GM18502 (cell line): ENCODE measurements around the gene REPIN1.
"Not testable (repeated sequence)": the region's sequence is repeated elsewhere in the genome, so short reads cannot be mapped to it uniquely, and the experiment has no call there.

Experiments
- ATAC-seq: cut with Tn5 transposase; IDR thresholded peaks from one replicate; pipeline ENCODE4 v1.9.1; 2021; ENCODE audit warnings: mild to moderate bottlenecking; ENCODE audit not compliant: unreplicated experiment, poor library complexity

REPIN1 gene

GRCh38 chr7:150374472-150374871 is 5.8 kb downstream of the REPIN1 start:
- no peak for ATAC-seq

- ATAC-seq = no peak
Measured at GRCh38 chr7:150375662-150376521, 7.3 kb downstream of the REPIN1 start.

GRCh38 chr7:150376560-150376959 is 7.9 kb downstream of the REPIN1 start:
- ATAC-seq = no peak

GRCh38 chr7:150377196-150377595 is 8.6 kb downstream of the REPIN1 start:
- ATAC-seq = no peak

GRCh38 chr7:150377635-150378034 is 9.0 kb downstream of the REPIN1 start:
- no peak for ATAC-seq

- ATAC-seq = no peak
Measured at GRCh38 chr7:150378115-150378852, 9.7 kb downstream of the REPIN1 start.

- ATAC-seq = peak; percentile 79
Measured at GRCh38 chr7:150378853-150379440, 10.3 kb downstream of the REPIN1 start, which contains the start of gene ZNF775. Gene ZNF775, plus strand, starts transcription at chr7:150379330. Its CDS starts 9,141 bp downstream, at chr7:150388471.

- ATAC-seq = peak; percentile 33
Measured at GRCh38 chr7:150379441-150380379, 11.1 kb downstream of the REPIN1 start.

GRCh38 chr7:150380463-150380862 is 11.8 kb downstream of the REPIN1 start:
- ATAC-seq = peak; percentile 18

- ATAC-seq = no peak
Measured at GRCh38 chr7:150381096-150381495, 12.5 kb downstream of the REPIN1 start.

GRCh38 chr7:150381785-150382122 is 13.1 kb downstream of the REPIN1 start:
- no peak for ATAC-seq

- ATAC-seq = no peak
Measured at GRCh38 chr7:150382123-150382843, 13.7 kb downstream of the REPIN1 start.

- ATAC-seq = no peak
Measured at GRCh38 chr7:150382844-150383225, 14.2 kb downstream of the REPIN1 start.

GRCh38 chr7:150383710-150384397 is 15.2 kb downstream of the REPIN1 start:
- no peak for ATAC-seq

- ATAC-seq = no peak
Measured at GRCh38 chr7:150384406-150385301, 16.0 kb downstream of the REPIN1 start.

- ATAC-seq = no peak
Measured at GRCh38 chr7:150385302-150385723, 16.7 kb downstream of the REPIN1 start.

GRCh38 chr7:150385884-150386283 is 17.3 kb downstream of the REPIN1 start:
- not testable (repeated sequence) for ATAC-seq

GRCh38 chr7:150388306-150388705 is 19.7 kb downstream of the REPIN1 start:
- ATAC-seq = no peak
